ENCODE measurements around the gene NAA15.

The NAA15 gene

DNA sequence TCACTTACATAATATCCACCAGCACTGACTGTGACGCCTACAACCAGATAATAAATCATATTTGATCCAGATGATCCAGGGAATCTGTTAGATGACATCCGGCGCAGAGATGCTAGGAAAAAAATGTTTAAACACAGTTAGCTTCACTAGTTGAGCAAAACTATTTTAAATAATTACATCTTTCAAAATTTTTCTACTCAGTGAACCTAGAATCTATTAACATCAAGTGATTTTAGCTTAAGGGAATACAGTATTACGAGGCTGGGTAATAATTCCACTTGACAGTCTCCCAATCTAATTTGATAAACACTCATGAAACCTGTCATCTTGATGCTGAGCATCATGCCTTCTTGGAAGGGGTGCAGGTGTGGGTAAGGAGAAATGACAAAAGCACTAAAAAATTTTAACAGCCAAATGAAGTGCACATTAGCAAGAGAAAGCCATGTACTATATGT, 26.0 kb upstream of the NAA15 start:
- Histone ChIP-seq H3K4me3 (ENCODE audit: low read length in 2 of 2) (no peak overlapping the region), H3K4me1 (ENCODE audit: control insufficient read depth, insufficient read depth, low read length) (peaks cover 13% of the 10 kb centered on the region), H3K36me3 (ENCODE audit: control insufficient read depth in 2 of 2, insufficient read depth in 2 of 2, low read length in 2 of 2) (no peaks in the 10 kb centered on the region), H3K9me3 (ENCODE audit: control insufficient read depth in 2 of 2, low read length in 2 of 2) (no peaks in the 10 kb centered on the region), H3K27me3 (ENCODE audit: control insufficient read depth in 1 of 2, insufficient read depth in 2 of 2, low read length in 2 of 2) (peaks cover 7 to 15% of the 10 kb centered on the region in 2 donors), H3K9ac (ENCODE audit: low read length in 2 of 2) (no peak overlapping the region), H3K27ac (ENCODE audit: low read length) (no peak overlapping the region)

DNA sequence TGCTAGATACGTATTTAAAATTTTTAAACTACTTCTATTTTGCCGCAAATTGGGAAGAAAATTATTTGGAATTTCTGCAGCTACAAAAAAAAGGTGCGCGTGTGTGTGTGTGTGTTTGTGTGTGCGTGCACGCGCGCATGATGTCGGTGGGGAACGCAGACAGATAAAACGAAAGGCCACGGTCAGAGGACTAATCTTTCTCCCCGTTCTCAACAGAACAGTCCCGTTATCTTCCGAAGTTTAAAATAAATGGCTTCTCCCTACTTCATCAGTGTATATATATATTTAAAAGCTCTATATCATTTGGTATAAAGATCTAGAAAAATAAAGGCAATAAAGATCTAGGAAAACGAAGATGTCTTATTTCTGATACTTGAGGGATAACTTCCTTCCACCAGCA, 22.8 kb upstream of the NAA15 start:
- Histone ChIP-seq H3K9ac (ENCODE audit: low read length in 2 of 2) (no peak overlapping the region), H3K4me3 (ENCODE audit: low read length in 2 of 2) (no peak overlapping the region), H3K9me3 (ENCODE audit: control insufficient read depth in 2 of 2, low read length in 2 of 2) (no peaks in the 10 kb centered on the region), H3K4me1 (ENCODE audit: control insufficient read depth, insufficient read depth, low read length) (peaks cover 13% of the 10 kb centered on the region), H3K27me3 (ENCODE audit: control insufficient read depth in 1 of 2, insufficient read depth in 2 of 2, low read length in 2 of 2) (peaks cover 7 to 15% of the 10 kb centered on the region in 2 donors), H3K27ac (ENCODE audit: low read length) (no peak overlapping the region), H3K36me3 (ENCODE audit: control insufficient read depth in 2 of 2, insufficient read depth in 2 of 2, low read length in 2 of 2) (no peaks in the 10 kb centered on the region)

- Histone ChIP-seq H3K27me3 (ENCODE audit: control insufficient read depth in 1 of 2, insufficient read depth in 2 of 2, low read length in 2 of 2) (peaks cover 7 to 15% of the 10 kb centered on the region in 2 donors), H3K4me3 (ENCODE audit: low read length in 2 of 2) (peak overlapping the region; percentile 74 to 79), H3K27ac (ENCODE audit: low read length) (no peak overlapping the region), H3K9me3 (ENCODE audit: control insufficient read depth in 2 of 2, low read length in 2 of 2) (no peaks in the 10 kb centered on the region), H3K9ac (ENCODE audit: low read length in 2 of 2) (peak overlapping the region; percentile 7 to 26), H3K4me1 (ENCODE audit: control insufficient read depth, insufficient read depth, low read length) (peaks cover 13% of the 10 kb centered on the region), H3K36me3 (ENCODE audit: control insufficient read depth in 2 of 2, insufficient read depth in 2 of 2, low read length in 2 of 2) (no peaks in the 10 kb centered on the region)
These were observed 22.2 kb upstream of the NAA15 start for GRCh38 chr4:139278912-139279759.

- H3K9me3 ChIP-seq (ENCODE audit: control insufficient read depth in 2 of 2, low read length in 2 of 2), result no peaks in the 10 kb centered on the region
- peaks cover 7 to 15% of the 10 kb centered on the region in 2 donors for H3K27me3 ChIP-seq (ENCODE audit: control insufficient read depth in 1 of 2, insufficient read depth in 2 of 2, low read length in 2 of 2)
- H3K27ac ChIP-seq (ENCODE audit: low read length), result no peak within 1 kb of the TSS
- H3K4me3 ChIP-seq (ENCODE audit: low read length in 2 of 2), result peak within 1 kb of the TSS; percentile 74 to 79
- peak within 1 kb of the TSS; percentile 7 to 26 for H3K9ac ChIP-seq (ENCODE audit: low read length in 2 of 2)
- no peaks in the 10 kb centered on the region for H3K36me3 ChIP-seq (ENCODE audit: control insufficient read depth in 2 of 2, insufficient read depth in 2 of 2, low read length in 2 of 2)
- H3K4me1 ChIP-seq (ENCODE audit: control insufficient read depth, insufficient read depth, low read length), result peaks cover 13% of the 10 kb centered on the region
These were observed 21.3 kb upstream of the NAA15 start, which contains the start of gene MGARP for GRCh38 chr4:139279760-139280620. Gene MGARP (minus strand): TSS chr4:139280225. CDS start chr4:139280158, 67 bp downstream.

DNA sequence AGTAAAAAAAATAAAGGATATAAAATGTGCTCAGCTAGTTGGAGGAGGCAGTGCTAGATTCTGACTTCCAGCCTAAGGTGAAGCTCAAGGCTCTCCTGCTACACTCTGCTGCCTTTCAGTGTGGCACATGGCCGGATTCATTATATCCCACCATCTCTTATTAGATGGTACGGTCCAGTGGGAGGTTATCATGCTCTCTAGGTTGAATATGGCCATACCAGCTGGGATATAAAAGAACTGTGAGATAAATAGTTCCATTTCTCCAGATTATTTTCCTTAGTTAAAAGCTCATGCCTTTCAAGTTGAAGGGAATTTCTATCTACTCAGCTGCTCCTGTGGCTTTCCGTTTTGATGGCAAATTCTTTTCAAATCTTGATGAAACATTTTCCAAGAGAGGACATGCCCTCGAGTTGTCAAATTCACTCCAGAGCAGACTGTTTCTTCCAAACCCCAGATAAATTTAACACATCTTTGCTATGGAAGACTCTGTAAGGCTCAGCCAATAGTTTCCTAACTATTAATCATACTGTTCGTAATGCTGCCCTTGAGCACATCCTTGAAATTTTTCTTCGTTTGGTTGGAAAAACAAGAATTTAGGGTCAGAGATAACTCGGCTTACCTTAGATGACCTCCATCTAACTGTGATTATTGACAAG, 19.1 kb upstream of the NAA15 start:
- no peak overlapping the region for H3K27ac ChIP-seq (ENCODE audit: low read length)
- no peak overlapping the region for H3K9ac ChIP-seq (ENCODE audit: low read length in 2 of 2)
- no peaks in the 10 kb centered on the region for H3K36me3 ChIP-seq (ENCODE audit: control insufficient read depth in 2 of 2, insufficient read depth in 2 of 2, low read length in 2 of 2)
- no peak overlapping the region for H3K4me3 ChIP-seq (ENCODE audit: low read length in 2 of 2)
- H3K27me3 ChIP-seq (ENCODE audit: control insufficient read depth in 1 of 2, insufficient read depth in 2 of 2, low read length in 2 of 2), result peaks cover 7 to 15% of the 10 kb centered on the region in 2 donors
- H3K9me3 ChIP-seq (ENCODE audit: control insufficient read depth in 2 of 2, low read length in 2 of 2), result no peaks in the 10 kb centered on the region
- peaks cover 13% of the 10 kb centered on the region for H3K4me1 ChIP-seq (ENCODE audit: control insufficient read depth, insufficient read depth, low read length)

GRCh38 chr4:139282721-139283075, 18.6 kb upstream of the NAA15 start:
- Histone ChIP-seq H3K27me3 (ENCODE audit: control insufficient read depth in 1 of 2, insufficient read depth in 2 of 2, low read length in 2 of 2) (peaks cover 7 to 15% of the 10 kb centered on the region in 2 donors), H3K4me1 (ENCODE audit: control insufficient read depth, insufficient read depth, low read length) (peaks cover 13% of the 10 kb centered on the region), H3K9ac (ENCODE audit: low read length in 2 of 2) (no peak overlapping the region), H3K27ac (ENCODE audit: low read length) (no peak overlapping the region), H3K9me3 (ENCODE audit: control insufficient read depth in 2 of 2, low read length in 2 of 2) (no peaks in the 10 kb centered on the region), H3K4me3 (ENCODE audit: low read length in 2 of 2) (no peak overlapping the region), H3K36me3 (ENCODE audit: control insufficient read depth in 2 of 2, insufficient read depth in 2 of 2, low read length in 2 of 2) (no peaks in the 10 kb centered on the region)

DNA sequence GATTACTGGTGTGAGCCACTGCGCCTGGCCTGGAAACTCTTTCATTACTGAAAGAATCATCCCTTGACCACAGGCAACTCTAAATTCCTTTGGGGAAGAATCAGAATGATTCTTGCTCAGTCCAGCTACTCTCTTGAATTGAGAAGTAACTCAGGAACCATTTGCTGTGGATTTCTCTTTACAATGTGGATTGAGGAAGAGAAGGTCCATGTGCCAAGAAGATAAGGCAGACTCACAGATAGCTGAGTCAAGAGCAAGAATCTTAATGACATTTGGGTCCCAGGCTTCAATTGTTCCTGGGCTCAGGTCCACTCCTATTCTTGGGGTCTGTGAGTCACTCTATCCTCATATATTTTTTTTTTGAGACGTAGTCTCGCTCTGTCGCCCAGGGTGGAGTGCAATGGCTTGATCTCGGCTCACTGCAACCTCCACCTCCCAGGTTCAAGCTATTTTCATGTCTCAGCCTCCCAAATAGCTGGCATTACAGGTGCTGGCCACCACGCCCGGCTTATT, 15.1 kb upstream of the NAA15 start:
- H3K27me3 ChIP-seq (ENCODE audit: control insufficient read depth in 1 of 2, insufficient read depth in 2 of 2, low read length in 2 of 2), result no peaks in the 10 kb centered on the region
- H3K27ac ChIP-seq (ENCODE audit: low read length), result no peak overlapping the region
- H3K4me1 ChIP-seq (ENCODE audit: control insufficient read depth, insufficient read depth, low read length), result no peaks in the 10 kb centered on the region
- no peaks in the 10 kb centered on the region for H3K9me3 ChIP-seq (ENCODE audit: control insufficient read depth in 2 of 2, low read length in 2 of 2)
- no peak overlapping the region for H3K9ac ChIP-seq (ENCODE audit: low read length in 2 of 2)
- peaks cover 4 to 7% of the 10 kb centered on the region in 2 donors for H3K36me3 ChIP-seq (ENCODE audit: control insufficient read depth in 2 of 2, insufficient read depth in 2 of 2, low read length in 2 of 2)
- no peak overlapping the region for H3K4me3 ChIP-seq (ENCODE audit: low read length in 2 of 2)

DNA sequence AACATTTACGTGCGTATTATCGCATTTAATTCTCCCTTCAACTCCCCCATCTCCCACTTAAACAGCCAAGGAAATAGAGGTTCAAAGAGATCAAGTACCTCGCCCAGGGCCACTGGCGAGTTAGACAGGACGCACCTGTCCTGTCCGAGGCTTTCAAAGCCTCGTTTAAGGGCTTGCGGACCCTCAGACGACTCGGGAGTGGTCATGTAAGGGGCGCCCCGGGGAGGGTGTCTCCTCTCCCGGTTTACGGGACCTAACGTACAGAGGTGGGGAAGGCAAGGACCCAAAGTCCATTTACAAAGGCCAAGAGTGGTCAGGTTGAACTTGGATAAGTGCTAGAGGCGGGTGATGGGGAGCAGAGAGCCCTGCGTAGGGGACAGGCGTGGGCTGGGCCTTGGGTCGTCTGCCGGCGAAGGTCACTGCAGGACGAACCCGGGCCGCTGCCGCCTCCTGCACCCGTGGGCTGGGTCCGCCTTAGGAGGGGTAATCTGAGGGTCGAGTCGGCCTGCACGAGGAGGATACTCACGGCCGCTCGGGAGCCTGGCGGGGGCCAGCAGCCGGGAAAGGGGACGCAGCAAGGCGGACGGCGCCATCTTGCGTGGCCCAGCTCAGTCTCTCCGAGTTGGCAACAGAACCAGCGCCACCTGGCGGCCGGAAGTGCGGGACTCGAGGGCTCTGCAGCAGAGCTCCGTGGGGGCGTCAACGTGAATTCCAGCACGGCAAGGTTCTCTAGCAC, 5.9 kb upstream of the NAA15 start:
- Histone ChIP-seq H3K36me3 (ENCODE audit: control insufficient read depth in 2 of 2, insufficient read depth in 2 of 2, low read length in 2 of 2) (peaks cover 3 to 7% of the 10 kb centered on the region in 2 donors), H3K9ac (ENCODE audit: low read length in 2 of 2) (peak overlapping the region; percentile 93 to 97), H3K27me3 (ENCODE audit: control insufficient read depth in 1 of 2, insufficient read depth in 2 of 2, low read length in 2 of 2) (no peaks in the 10 kb centered on the region), H3K4me3 (ENCODE audit: low read length in 2 of 2) (peak overlapping the region; percentile 79 to 97), H3K9me3 (ENCODE audit: control insufficient read depth in 2 of 2, low read length in 2 of 2) (no peaks in the 10 kb centered on the region), H3K27ac (ENCODE audit: low read length) (peak overlapping the region; percentile 80), H3K4me1 (ENCODE audit: control insufficient read depth, insufficient read depth, low read length) (peaks cover 6% of the 10 kb centered on the region)

DNA sequence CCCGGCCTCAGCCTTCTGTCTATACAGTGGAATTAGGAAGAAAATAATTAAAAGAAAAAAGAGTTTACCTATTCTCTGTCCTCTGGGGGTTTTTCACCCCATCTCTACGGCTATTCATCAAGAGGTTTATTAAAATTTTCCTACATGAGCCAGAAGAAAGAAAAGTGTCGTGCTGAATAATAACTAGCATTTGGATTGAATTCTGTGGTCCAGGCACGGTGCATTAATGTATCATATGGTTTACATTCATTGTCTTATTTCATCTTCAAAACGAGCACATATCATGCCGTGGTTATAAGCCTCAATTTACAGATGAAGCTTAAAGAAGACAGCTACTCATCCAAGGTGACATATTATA, 5.4 kb upstream of the NAA15 start:
- Histone ChIP-seq H3K4me3 (ENCODE audit: low read length in 2 of 2) (peak overlapping the region; percentile 79 to 97), H3K36me3 (ENCODE audit: control insufficient read depth in 2 of 2, insufficient read depth in 2 of 2, low read length in 2 of 2) (peaks cover 3 to 5% of the 10 kb centered on the region in 2 donors), H3K4me1 (ENCODE audit: control insufficient read depth, insufficient read depth, low read length) (peaks cover 6% of the 10 kb centered on the region), H3K9ac (ENCODE audit: low read length in 2 of 2) (peak overlapping the region; percentile 14 to 93), H3K9me3 (ENCODE audit: control insufficient read depth in 2 of 2, low read length in 2 of 2) (no peaks in the 10 kb centered on the region), H3K27me3 (ENCODE audit: control insufficient read depth in 1 of 2, insufficient read depth in 2 of 2, low read length in 2 of 2) (no peaks in the 10 kb centered on the region), H3K27ac (ENCODE audit: low read length) (peak overlapping the region; percentile 80)

GRCh38 chr4:139297001-139297410, 4.3 kb upstream of the NAA15 start:
- H3K9ac ChIP-seq (ENCODE audit: low read length in 2 of 2), result no peak overlapping the region
- no peak overlapping the region for H3K4me3 ChIP-seq (ENCODE audit: low read length in 2 of 2)
- no peak overlapping the region for H3K27ac ChIP-seq (ENCODE audit: low read length)
- no peaks in the 10 kb centered on the region for H3K27me3 ChIP-seq (ENCODE audit: control insufficient read depth in 1 of 2, insufficient read depth in 2 of 2, low read length in 2 of 2)
- H3K4me1 ChIP-seq (ENCODE audit: control insufficient read depth, insufficient read depth, low read length), result peaks cover 8% of the 10 kb centered on the region
- no peaks in the 10 kb centered on the region for H3K9me3 ChIP-seq (ENCODE audit: control insufficient read depth in 2 of 2, low read length in 2 of 2)
- peaks cover 2 to 5% of the 10 kb centered on the region in 2 donors for H3K36me3 ChIP-seq (ENCODE audit: control insufficient read depth in 2 of 2, insufficient read depth in 2 of 2, low read length in 2 of 2)
